GM12891 (cell line): ENCODE data around the gene CKB.

Experiments
- PAX5 ChIP-seq: IDR thresholded peaks from 2 replicates; pipeline ENCODE4 v1.6.1; 2011; ENCODE audit warnings: low read length, moderate library complexity, mild to moderate bottlenecking; ENCODE audit not compliant: insufficient read depth, severe bottlenecking
- POLR2A ChIP-seq: IDR thresholded peaks from 2 replicates; pipeline ENCODE4 v1.6.1; 2011; ENCODE audit warnings: low read depth, low read length, control low read depth
- POLR2AphosphoS5 ChIP-seq: IDR thresholded peaks from 2 replicates; pipeline ENCODE4 v1.6.1; 2011; ENCODE audit warnings: low read depth, low read length, control low read depth
- POU2F2 ChIP-seq: IDR thresholded peaks from 2 replicates; pipeline ENCODE4 v1.6.1; 2011; ENCODE audit warnings: low read depth, mild to moderate bottlenecking, control low read depth, low read length, moderate library complexity
- SPI1 ChIP-seq: IDR thresholded peaks from 2 replicates; pipeline ENCODE4 v1.6.1; 2011; ENCODE audit warnings: low read depth, low read length, control low read depth
- TAF1 ChIP-seq: IDR thresholded peaks from 2 replicates; pipeline ENCODE4 v1.6.1; 2011; ENCODE audit warnings: low read depth, low read length, control low read depth

GRCh38 chr14:103488960-103489359, 33.7 kb downstream of the CKB start:
- TF ChIP-seq SPI1 (no peak), POLR2A (no peak), POLR2AphosphoS5 (no peak), TAF1 (no peak), POU2F2 (no peak), PAX5 (no peak)
